ENCODE measurements around the gene CDK14.

Gene CDK14

DNA sequence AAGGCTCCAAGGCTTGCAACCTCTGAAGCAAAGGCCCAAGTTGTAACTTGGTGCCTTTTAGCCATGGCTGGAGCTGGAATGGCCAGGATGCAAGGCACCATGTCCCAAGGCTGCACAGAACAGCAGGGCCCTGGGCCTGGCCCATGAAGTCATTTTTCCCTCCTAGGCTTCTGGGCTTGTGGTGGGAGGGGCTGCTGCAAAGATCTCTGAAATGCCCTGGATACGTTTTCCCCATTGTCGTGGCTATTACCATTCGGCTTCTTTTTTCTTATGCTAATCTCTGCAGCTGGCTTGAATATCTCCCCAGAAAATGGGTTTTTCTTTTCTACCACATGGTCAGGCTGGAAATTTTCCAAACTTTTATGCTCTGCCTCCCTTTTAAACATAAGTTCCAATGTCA, 234.2 kb downstream of the CDK14 start:
- no peak for DNase-seq (ENCODE audit: low read depth, low spot score)
- H3K27ac ChIP-seq: no peak overlapping the region

DNA sequence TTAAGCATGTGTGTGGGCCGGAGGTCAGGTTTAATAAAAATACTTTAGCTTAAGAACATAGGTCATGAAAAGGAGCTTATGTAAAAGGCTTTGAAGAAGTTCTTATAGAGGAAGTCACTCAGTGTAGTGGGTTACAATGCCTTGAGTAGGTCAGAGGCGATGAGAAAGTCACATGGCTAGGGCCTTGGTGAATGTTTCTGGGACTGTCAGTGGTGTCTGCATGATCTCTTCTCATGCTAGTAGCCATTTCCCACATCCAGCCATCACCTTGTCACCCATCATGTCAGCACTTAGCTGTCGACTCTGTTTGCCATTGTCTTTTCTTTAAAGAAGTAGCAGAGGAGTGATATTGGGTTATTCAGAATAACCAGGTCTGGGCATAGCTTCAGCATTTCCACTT, 236.6 kb downstream of the CDK14 start:
- no peak for DNase-seq (ENCODE audit: low read depth, low spot score)
- no peak overlapping the region for H3K27ac ChIP-seq

- DNase-seq (ENCODE audit: low read depth, low spot score): no peak
- no peak overlapping the region for H3K27ac ChIP-seq
These were observed 237.3 kb downstream of the CDK14 start for GRCh38 chr7:90833443-90833842.

GRCh38 chr7:90834771-90835170, 238.7 kb downstream of the CDK14 start:
- DNase-seq (ENCODE audit: low read depth, low spot score): no peak
- no peak overlapping the region for H3K27ac ChIP-seq

GRCh38 chr7:90835861-90836260, 239.7 kb downstream of the CDK14 start:
- no peak overlapping the region for H3K27ac ChIP-seq
- DNase-seq (ENCODE audit: low read depth, low spot score): no peak

GRCh38 chr7:90836937-90837336, 240.8 kb downstream of the CDK14 start:
- DNase-seq (ENCODE audit: low read depth, low spot score): no peak
- H3K27ac ChIP-seq: no peak overlapping the region

- no peak for DNase-seq (ENCODE audit: low read depth, low spot score)
- H3K27ac ChIP-seq: no peak overlapping the region
These were observed 242.7 kb downstream of the CDK14 start for GRCh38 chr7:90838799-90839198.

- no peak for DNase-seq (ENCODE audit: low read depth, low spot score)
- no peak overlapping the region for H3K27ac ChIP-seq
These were observed 243.2 kb downstream of the CDK14 start for GRCh38 chr7:90839316-90839715.

DNA sequence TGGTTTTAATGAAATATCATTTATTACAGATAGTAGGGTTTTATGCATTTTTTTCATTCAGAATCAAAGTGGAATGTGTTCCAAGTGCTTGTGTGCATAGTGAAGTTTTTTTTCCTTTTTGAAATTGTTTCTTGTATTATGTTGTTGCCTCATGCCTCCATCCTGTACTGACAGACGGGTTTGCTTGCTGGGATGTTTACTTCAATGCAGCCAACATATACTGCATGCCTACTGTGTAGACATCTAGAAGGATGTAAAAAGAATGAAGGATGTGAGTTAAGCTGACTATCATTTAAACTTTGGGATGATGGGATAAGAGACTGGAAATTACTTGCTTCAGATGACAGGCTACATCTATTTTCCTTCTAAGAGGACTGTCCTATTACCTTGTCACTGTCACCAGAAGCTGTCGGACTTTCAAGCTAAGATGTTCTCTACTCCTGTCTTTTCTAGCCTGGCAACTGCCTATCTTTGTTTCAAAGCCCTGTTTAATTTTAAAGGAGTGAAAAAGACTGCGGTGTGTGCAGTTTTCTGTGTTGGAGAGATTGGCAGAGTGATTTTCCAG, 243.7 kb downstream of the CDK14 start:
- DNase-seq (ENCODE audit: low read depth, low spot score): no peak
- H3K27ac ChIP-seq: no peak overlapping the region

GRCh38 chr7:90841759-90842429, 245.8 kb downstream of the CDK14 start:
- DNase-seq (ENCODE audit: low read depth, low spot score): no peak
- no peak overlapping the region for H3K27ac ChIP-seq

DNA sequence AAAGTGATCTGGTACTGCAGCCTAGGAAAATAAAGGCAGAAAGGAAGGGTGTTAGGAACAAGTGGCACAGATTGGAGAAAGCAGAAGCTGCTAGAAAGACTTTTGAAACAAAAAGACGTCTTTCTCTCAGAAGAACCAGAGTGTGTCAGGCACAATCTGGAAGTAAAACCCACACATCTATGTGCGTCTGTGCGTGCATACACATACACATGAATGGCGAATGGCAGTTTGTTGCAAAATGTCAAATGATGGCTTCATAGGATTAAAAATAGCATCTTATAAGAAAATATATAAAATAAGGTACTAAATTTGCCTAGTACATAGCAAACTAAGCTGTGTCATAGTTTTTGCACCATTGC, 246.3 kb downstream of the CDK14 start:
- DNase-seq (ENCODE audit: low read depth, low spot score): no peak

GRCh38 chr7:90843472-90843871, 247.4 kb downstream of the CDK14 start:
- H3K27ac ChIP-seq: no peak overlapping the region
- no peak for DNase-seq (ENCODE audit: low read depth, low spot score)

More for the DNA sequence above, 246.3 kb downstream of the CDK14 start:
- no peak overlapping the region for H3K27ac ChIP-seq

- no peak overlapping the region for H3K27ac ChIP-seq
- DNase-seq (ENCODE audit: low read depth, low spot score): no peak
These were observed 248.3 kb downstream of the CDK14 start for GRCh38 chr7:90844421-90844820.

DNA sequence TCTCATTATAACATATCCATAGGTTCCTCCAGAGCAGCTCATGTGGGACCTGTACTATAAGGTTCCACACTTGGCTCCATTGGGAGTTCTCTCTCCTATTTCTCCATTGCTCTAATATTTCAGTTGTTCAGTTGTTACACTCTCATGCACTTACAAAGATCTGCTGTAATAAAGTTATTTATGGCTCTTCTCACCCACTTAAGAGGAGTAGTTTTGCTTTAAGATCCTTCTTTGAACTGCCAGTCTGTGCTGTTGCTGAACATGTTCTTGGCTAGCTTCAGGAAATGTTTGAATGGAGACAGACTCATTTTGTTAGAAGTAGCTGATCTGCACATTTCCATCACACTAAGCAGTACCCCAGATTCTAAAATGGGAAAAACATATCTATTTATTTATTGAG, 250.1 kb downstream of the CDK14 start:
- H3K27ac ChIP-seq: no peak overlapping the region
- DNase-seq (ENCODE audit: low read depth, low spot score): no peak

- DNase-seq (ENCODE audit: low read depth, low spot score): no peak
- no peak overlapping the region for H3K27ac ChIP-seq
These were observed 253.9 kb downstream of the CDK14 start for GRCh38 chr7:90850066-90850465.

DNA sequence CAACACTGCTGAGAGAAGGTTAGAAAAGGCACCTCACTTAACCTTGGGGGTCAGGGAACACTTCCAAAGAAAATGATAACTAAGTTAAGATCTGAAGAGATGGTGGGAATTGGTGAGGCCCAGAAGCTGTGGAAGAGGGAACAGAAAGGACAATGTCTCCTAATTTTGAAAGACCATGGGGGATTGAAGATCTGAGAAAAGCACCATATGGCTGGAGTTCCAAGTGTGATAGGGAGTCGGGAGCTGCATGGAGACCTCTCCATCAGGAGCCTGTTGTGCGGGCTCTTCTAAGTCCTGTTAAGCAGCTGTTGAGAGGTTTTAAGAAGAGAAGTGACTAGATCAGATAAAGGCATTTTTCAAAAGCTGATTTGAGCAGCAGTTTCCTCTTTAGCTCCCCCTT, 254.3 kb downstream of the CDK14 start:
- DNase-seq (ENCODE audit: low read depth, low spot score): no peak
- no peak overlapping the region for H3K27ac ChIP-seq

DNA sequence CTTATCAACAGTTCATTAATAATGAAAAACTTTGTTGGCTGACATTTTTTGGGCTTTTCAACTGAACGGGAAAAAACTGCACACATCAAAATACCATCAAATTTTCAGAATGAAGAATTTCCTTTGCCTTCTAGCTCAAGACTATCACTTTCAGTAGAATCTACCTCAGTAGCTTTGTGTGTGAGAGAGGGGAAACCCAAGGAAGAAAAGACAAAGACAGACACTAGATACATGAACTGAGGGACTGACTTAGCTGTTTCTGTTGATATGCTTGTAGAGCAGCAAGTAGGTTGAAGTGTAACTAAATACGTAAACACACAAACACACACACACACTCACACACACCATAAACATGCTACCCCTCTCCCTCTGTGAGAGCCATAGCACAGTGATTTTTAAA, 257.1 kb downstream of the CDK14 start:
- no peak overlapping the region for H3K27ac ChIP-seq
- no peak for DNase-seq (ENCODE audit: low read depth, low spot score)

GRCh38 chr7:90856351-90857070, 260.4 kb downstream of the CDK14 start:
- no peak for DNase-seq (ENCODE audit: low read depth, low spot score)
- H3K27ac ChIP-seq: no peak overlapping the region

DNA sequence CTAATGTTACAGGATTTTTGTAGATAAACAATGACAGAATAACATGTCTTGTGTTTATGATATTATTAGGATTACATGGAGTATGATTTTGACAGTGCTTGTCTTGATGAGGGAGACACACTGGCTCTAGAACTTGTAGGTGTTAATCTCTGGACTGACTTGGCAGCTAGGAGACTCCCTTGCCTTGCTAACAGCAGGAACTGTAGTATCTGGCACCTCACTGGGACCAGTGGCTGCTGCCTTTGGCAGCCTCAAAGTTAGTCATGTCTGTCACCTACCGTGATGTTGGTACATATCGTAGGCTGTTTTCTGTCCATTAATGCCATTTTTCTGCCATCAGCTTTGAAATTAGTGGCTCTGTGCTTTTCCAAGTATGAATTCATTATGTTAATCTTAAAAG, 261.5 kb downstream of the CDK14 start:
- DNase-seq (ENCODE audit: low read depth, low spot score): no peak
- no peak overlapping the region for H3K27ac ChIP-seq

DNA sequence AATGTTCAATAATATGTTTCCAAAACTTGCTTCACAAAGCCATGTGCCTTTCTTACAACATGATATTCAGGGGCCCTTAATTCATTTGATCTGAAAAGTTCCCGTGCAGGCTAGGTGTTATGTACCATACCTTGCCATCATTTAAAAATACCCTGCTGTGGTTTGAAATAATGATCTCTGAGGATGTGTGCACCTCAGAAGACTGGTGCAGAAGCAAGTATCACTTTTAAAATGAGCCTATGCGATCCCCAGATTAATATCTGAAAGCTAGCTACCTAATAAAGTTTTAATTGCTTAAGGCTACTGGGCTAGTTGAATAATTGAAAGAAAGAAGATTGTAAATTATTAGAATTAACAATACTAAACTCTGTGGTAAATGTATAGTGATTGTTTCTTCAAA, 262.4 kb downstream of the CDK14 start:
- no peak for DNase-seq (ENCODE audit: low read depth, low spot score)

GRCh38 chr7:90859521-90859920, 263.4 kb downstream of the CDK14 start:
- no peak overlapping the region for H3K27ac ChIP-seq
- no peak for DNase-seq (ENCODE audit: low read depth, low spot score)

More for the DNA sequence above, 262.4 kb downstream of the CDK14 start:
- no peak overlapping the region for H3K27ac ChIP-seq

DNA sequence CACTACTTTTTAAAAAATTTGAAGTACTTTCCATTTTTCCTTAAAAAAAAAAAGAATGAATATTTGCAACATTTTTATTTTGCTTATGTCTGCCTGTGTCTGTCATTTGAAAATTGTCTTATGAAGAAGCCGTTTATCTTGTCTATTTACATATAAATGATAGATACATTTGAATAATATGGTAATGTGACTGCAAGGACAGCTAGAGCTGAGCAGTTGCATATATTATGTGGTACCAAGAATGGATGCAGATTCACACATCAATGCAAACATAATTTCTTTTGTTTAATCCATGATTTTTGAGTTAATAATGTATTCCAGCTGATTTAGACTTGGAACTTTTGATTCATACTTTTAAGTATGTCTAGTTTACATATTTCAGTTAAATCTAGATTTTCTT, 268.0 kb downstream of the CDK14 start:
- no peak overlapping the region for H3K27ac ChIP-seq
- no peak for DNase-seq (ENCODE audit: low read depth, low spot score)

Measured in epithelial cell of prostate (primary cell).